Fibroblast of villous mesenchyme (primary cell): ENCODE measurements around the gene ATRN. TPM values are rescaled to one million over a fixed set of nuclear protein-coding genes. Genes with fewer than 3 reads are reported as not detected.

Experiments
- DNase-seq: peaks from one replicate; pipeline ENCODE4 v3.0.0-alpha.2; 2010; ENCODE audit warnings: low read depth
- H3K4me3 ChIP-seq: 2 replicates; pipeline ENCODE4 v1.5.1; 2011; ENCODE audit warnings: low read depth, mild to moderate bottlenecking, low read length
- total RNA-seq: library from RNA; depleted of rRNA; stranded (reverse); fragments of >200 nt; gene quantifications from 2 replicates; pipeline ENCODE4 v1.2.3, GENCODE V29; 2012
- TF ChIP-seq, protein P1 (sequence below): IDR thresholded peaks from 2 replicates; pipeline ENCODE4 v1.5.1; 2012; ENCODE audit warnings: low read depth, mild to moderate bottlenecking, low read length; ENCODE audit not compliant: insufficient read depth

ATRN gene
- total RNA-seq, 1 donor = 39.3 TPM

DNA sequence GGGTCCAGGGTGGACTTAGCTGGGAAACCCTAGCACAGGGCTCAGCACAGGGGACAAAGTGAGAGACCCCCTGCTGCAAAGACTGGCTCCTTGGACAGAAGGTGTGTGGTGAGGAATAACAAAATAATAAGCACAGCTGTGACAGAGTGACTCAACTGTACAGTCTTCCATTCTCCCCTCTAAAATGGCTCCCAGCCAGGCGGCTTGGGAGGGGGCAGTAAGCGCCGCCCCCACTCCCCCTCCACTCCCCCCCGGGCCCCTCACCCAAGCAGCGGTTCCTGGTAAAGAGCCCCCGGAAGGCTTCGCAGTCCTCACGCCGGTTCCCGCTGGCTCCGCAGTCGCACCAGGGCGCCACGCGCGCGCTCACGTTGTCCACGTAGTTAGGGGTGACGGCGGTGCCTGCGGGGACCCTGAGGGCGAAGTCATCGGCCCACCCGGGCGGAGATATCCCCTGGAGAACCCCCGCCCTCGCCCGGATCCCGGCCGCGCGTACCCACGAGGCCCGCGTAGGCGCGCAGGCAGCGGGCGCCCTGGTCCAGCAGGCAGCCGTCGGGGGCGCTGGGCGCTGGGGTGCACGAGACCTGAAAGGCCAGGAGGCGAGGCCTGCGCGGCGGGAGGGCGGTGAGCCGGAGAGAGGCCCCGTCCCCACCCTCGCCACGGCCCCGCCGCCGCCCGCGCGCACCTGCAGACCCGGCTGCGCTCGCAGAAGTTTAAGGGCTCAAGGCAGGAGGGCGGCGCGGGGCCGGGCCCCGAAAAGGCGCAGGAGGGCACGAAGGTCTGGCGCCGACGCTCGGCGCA lies 189.6 kb downstream of the ATRN start:
- TF ChIP-seq, protein P1, sequence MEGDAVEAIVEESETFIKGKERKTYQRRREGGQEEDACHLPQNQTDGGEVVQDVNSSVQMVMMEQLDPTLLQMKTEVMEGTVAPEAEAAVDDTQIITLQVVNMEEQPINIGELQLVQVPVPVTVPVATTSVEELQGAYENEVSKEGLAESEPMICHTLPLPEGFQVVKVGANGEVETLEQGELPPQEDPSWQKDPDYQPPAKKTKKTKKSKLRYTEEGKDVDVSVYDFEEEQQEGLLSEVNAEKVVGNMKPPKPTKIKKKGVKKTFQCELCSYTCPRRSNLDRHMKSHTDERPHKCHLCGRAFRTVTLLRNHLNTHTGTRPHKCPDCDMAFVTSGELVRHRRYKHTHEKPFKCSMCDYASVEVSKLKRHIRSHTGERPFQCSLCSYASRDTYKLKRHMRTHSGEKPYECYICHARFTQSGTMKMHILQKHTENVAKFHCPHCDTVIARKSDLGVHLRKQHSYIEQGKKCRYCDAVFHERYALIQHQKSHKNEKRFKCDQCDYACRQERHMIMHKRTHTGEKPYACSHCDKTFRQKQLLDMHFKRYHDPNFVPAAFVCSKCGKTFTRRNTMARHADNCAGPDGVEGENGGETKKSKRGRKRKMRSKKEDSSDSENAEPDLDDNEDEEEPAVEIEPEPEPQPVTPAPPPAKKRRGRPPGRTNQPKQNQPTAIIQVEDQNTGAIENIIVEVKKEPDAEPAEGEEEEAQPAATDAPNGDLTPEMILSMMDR = no peak
- no peak for DNase-seq
- H3K4me3 ChIP-seq = no peak overlapping the region

DNA sequence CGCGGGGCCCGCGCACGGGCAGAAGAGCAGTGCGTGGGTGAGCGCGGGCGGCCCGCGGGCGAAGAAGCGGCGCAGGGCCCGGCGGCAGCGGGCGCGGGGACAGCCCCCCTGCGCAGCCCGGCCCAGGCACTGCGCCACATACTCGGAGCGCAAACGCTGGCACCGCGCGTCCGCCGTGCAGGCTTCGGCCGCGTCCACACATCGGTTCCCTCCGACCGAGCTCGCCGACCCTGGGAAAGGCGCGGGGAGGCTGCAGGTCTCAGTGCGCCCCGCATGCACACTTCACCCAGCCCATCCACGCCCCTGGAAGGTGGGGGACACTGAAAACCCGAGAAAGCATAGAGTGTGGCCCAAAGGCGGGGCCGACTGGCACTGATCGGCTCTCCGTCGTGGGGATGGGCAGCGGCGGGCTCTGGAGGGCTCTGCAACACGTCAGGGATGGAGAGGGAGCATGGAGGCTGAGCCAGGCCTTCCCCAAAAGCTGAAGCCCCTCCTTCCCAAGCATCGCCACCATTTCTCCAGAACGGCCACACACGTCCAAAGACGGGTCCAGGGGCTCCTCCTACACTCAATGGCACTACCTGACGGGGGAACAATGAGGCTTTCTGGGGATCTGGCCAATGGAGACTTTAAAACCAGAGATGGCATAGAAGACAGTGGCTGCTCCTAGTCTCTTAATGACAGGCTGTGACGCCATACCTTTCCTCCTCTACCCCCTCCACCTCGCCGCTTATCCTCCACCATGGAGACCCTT lies 190.4 kb downstream of the ATRN start:
- DNase-seq = no peak
- no peak overlapping the region for H3K4me3 ChIP-seq
- TF ChIP-seq, protein P1 = no peak

DNA sequence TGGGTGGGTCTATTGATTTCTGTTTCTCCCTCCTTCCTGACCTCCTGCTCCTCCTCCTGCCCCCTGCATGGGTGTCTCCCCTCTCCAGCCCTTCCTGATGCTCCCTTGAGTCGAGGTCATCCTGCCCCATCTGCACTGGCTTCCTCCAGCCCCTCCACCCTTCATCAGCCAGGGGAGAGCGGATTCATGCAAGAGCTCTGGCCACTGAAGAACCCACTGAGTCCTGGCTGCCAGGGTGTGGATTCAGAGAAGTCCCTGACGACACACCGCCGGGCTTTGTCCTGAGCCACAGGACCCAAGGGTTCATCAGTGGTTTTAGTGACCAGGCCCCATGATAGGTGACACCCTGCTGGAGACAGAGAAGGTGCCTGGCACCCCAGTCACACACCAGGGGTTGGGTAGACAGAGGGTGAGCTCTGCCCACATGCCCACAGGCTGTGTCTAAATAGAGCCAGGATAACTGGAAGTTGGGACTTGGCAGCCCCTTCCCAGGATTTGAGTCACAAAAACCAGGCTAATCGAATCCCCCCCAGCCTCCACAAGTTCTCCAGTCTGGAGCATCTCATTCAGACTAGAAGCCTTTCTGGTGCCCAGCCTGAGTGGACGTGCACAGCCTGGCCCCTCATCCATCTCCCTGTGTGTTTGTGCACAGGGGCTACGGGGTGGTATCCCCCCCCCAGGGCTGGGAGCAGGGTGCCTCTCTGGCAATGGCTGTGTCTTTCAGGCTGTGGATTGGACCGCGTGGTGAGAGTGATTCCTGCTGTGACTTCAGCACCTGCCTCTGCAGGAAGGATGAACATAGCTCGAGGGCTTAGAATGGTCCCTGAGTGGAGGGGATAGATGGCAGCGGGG lies 191.2 kb downstream of the ATRN start:
- TF ChIP-seq, protein P1 = no peak
- H3K4me3 ChIP-seq = no peak overlapping the region
- no peak for DNase-seq

DNA sequence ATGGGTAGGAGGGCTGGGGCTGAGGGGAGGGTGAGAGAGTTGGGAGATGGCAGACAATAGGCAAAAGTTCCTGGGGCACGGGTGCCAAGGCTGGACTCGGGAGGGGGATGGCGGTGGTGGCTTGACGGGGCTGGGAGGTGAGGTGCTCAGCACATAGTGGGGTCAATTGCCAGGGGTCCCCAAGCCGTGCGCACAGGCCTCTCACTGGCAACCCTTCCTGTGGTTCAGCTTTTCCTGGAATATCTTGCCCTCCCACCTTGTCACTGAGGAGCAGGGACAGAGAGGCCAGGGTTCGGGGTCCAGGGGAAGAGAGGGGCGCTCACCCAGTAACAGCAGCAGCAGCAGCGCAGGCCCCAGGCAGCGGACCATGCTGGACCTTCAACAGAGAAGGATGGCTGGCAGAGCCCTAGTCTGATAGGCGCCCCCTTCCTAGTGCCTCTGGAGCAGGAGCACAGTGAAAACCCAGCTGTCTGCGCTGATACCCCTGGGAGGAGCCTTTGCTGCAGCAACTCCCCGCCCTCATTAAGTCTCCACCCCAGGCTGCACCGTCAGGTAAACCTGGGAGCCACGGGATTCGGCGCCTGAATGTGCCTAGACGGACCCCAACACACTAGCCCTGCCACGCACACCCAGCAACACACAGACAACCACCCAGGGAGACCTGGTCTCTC lies 192.3 kb downstream of the ATRN start, which contains the start of gene GFRA4:
TSS of gene GFRA4 (minus strand) at position 369 of the 671 bp plus-strand sequence. CDS start at position 369, 0 bp downstream.
- TF ChIP-seq, protein P1 = no peak
- no peak for DNase-seq
- no peak within 1 kb of the TSS for H3K4me3 ChIP-seq

DNA sequence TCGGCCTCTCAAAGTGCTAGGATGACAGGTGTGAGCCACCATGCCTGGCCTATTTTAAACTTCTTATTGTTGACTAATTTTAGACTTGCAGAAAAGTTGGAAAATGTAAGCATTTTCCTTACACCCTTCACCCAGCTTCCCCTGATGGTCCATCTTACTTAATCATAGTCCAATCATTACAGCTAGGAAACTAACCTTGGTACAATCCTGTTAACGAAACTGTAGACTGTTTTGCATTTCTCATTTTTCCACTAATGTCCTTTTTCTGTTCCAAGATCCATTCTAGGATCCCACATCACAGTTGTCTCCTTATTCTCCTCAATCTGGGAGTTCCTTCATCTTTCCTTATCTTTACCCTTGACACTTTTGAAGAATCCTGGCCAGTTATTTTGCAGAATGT lies 193.0 kb downstream of the ATRN start:
- DNase-seq = no peak
- TF ChIP-seq, protein P1 = no peak
- no peak overlapping the region for H3K4me3 ChIP-seq
